HG02678 (cell line): ENCODE data around the gene RBBP7.
A peak's percentile ranks its signal among the peaks of the same experiment; 100 is the strongest.

Experiments used
- ATAC-seq: cut with Tn5 transposase; IDR thresholded peaks from one replicate; pipeline ENCODE4 v1.9.1; 2021; ENCODE audit warnings: mild to moderate bottlenecking, moderate library complexity; ENCODE audit not compliant: unreplicated experiment

Gene RBBP7

GRCh38 chrX:16870095-16870861 is at the start of gene RBBP7:
RBBP7 (minus strand) TSS chrX:16870362; CDS start chrX:16870053, 309 bp downstream.
- peak; percentile 82 for ATAC-seq

GRCh38 chrX:16918979-16919378 is 48.8 kb upstream of the RBBP7 start:
- ATAC-seq, result no peak

GRCh38 chrX:16917120-16917519 is 47.0 kb upstream of the RBBP7 start:
- ATAC-seq, result no peak

GRCh38 chrX:16916561-16916960 is 46.4 kb upstream of the RBBP7 start:
- no peak for ATAC-seq

- no peak for ATAC-seq
Measured at GRCh38 chrX:16914058-16914457, 43.9 kb upstream of the RBBP7 start.

- no peak for ATAC-seq
Measured at GRCh38 chrX:16910376-16910775, 40.2 kb upstream of the RBBP7 start.

- ATAC-seq, result peak; percentile 62
Measured at GRCh38 chrX:16903274-16904022, 33.3 kb upstream of the RBBP7 start.

- ATAC-seq, result no peak
Measured at GRCh38 chrX:16897445-16897844, 27.3 kb upstream of the RBBP7 start.

GRCh38 chrX:16892504-16893362 is 22.6 kb upstream of the RBBP7 start:
- ATAC-seq, result peak; percentile 64

- ATAC-seq, result no peak
Measured at GRCh38 chrX:16885628-16886027, 15.5 kb upstream of the RBBP7 start.

GRCh38 chrX:16883487-16883804 is 13.3 kb upstream of the RBBP7 start:
- ATAC-seq, result no peak

GRCh38 chrX:16882702-16883486 is 12.7 kb upstream of the RBBP7 start:
- ATAC-seq, result peak; percentile 78

- ATAC-seq, result no peak
Measured at GRCh38 chrX:16882169-16882568, 12.0 kb upstream of the RBBP7 start.

GRCh38 chrX:16876696-16877095 is 6.5 kb upstream of the RBBP7 start:
- no peak for ATAC-seq

- ATAC-seq, result no peak
Measured at GRCh38 chrX:16874458-16875095, 4.4 kb upstream of the RBBP7 start.

- ATAC-seq, result no peak
Measured at GRCh38 chrX:16873106-16873505, 2.9 kb upstream of the RBBP7 start.

- ATAC-seq, result no peak
Measured at GRCh38 chrX:16870862-16871815, 977 bp upstream of the RBBP7 start.

- ATAC-seq, result peak; percentile 43
Measured at GRCh38 chrX:16869393-16870094, 618 bp downstream of the RBBP7 start.
